Activated CD4-positive, alpha-beta T cell treated with anti-CD3 and anti-CD28 coated beads, Interleukin-2, amount 10 ng/mL, durations not matched to agents 7 days and 5 days (primary cell): Measurements from ENCODE around the gene PARD3. TPM values are rescaled to one million over a fixed set of nuclear protein-coding genes. Genes with fewer than 3 reads are reported as not detected.

Experiments used
- CTCF ChIA-PET: fragments of 350-600 bp; sonication (Branson Sonifier 250); formaldehyde crosslinking; loops from one replicate; lab custom pipeline; 2021; ENCODE audit warnings: antibody characterized with exemption; lab: Charles Lee
- POLR2A ChIA-PET: fragments of 350-600 bp; sonication (Branson Sonifier 250); formaldehyde crosslinking; loops from one replicate; lab custom pipeline; 2021; ENCODE audit warnings: antibody characterized with exemption; lab: Charles Lee
- DNase-seq: peaks from one replicate; pipeline ENCODE4 v3.0.0-alpha.2; 2020
- H3K27ac Mint-ChIP-seq: one replicate; pipeline ENCODE4 v1.8.0; 2021; ENCODE audit warnings: mild to moderate bottlenecking, moderate library complexity, mixed read lengths
- H3K27me3 Mint-ChIP-seq: one replicate; pipeline ENCODE4 v1.8.0; 2021; ENCODE audit warnings: mixed read lengths
- H3K36me3 Mint-ChIP-seq: one replicate; pipeline ENCODE4 v1.8.0; 2021; ENCODE audit warnings: low read depth, mixed read lengths
- H3K4me1 Mint-ChIP-seq: one replicate; pipeline ENCODE4 v1.8.0; 2021; ENCODE audit warnings: mixed read lengths
- H3K4me3 Mint-ChIP-seq: one replicate; pipeline ENCODE4 v1.8.0; 2021; ENCODE audit warnings: mild to moderate bottlenecking, moderate library complexity, mixed read lengths
- H3K9me3 Mint-ChIP-seq: one replicate; pipeline ENCODE4 v1.8.0; 2021; ENCODE audit warnings: mixed read lengths
- total RNA-seq, 2 experiments: library from RNA; stranded (reverse); gene quantifications; one replicate each; pipeline ENCODE4 v1.2.3, GENCODE V29; 2021

The PARD3 gene
- total RNA-seq, 2 experiments from 2014 or later, result 1.0 to 1.2 TPM

GRCh38 chr10:34262985-34263384 lies 552.1 kb downstream of the PARD3 start:
- ChIA-PET POLR2A (no interaction called here), CTCF (no interaction called here)
- H3K27ac Mint-ChIP-seq, result no peak overlapping the region
- no peaks in the 10 kb centered on the region for H3K4me1 Mint-ChIP-seq
- H3K9me3 Mint-ChIP-seq, result peaks cover 2% of the 10 kb centered on the region
- no peaks in the 10 kb centered on the region for H3K36me3 Mint-ChIP-seq
- no peak overlapping the region for H3K4me3 Mint-ChIP-seq
- DNase-seq, result no peak
- peaks cover 1% of the 10 kb centered on the region for H3K27me3 Mint-ChIP-seq

- Mint-ChIP-seq H3K4me3 (no peak overlapping the region), H3K27me3 (no peaks in the 10 kb centered on the region), H3K27ac (no peak overlapping the region), H3K9me3 (no peaks in the 10 kb centered on the region), H3K36me3 (no peaks in the 10 kb centered on the region), H3K4me1 (no peaks in the 10 kb centered on the region)
- ChIA-PET CTCF (interaction anchor here (1.0 kb wide), 1 partner anchor 12 kb away, joined by 3 read pairs; no protein-coding TSS in a partner anchor), POLR2A (no interaction called here)
- no peak for DNase-seq
Observed at GRCh38 chr10:34260904-34261303, 554.2 kb downstream of the PARD3 start.

GRCh38 chr10:34256216-34256615 lies 558.9 kb downstream of the PARD3 start:
- H3K9me3 Mint-ChIP-seq, result no peaks in the 10 kb centered on the region
- no peaks in the 10 kb centered on the region for H3K27me3 Mint-ChIP-seq
- no peaks in the 10 kb centered on the region for H3K4me1 Mint-ChIP-seq
- POLR2A ChIA-PET, result no interaction called here
- CTCF ChIA-PET, result no interaction called here
- H3K36me3 Mint-ChIP-seq, result no peaks in the 10 kb centered on the region
- H3K27ac Mint-ChIP-seq, result no peak overlapping the region
- no peak for DNase-seq
- H3K4me3 Mint-ChIP-seq, result no peak overlapping the region

- DNase-seq, result no peak
- Mint-ChIP-seq H3K4me3 (no peak overlapping the region), H3K36me3 (no peaks in the 10 kb centered on the region), H3K4me1 (no peaks in the 10 kb centered on the region), H3K27ac (no peak overlapping the region), H3K27me3 (no peaks in the 10 kb centered on the region), H3K9me3 (no peaks in the 10 kb centered on the region)
- POLR2A ChIA-PET, result no interaction called here
- CTCF ChIA-PET, result no interaction called here
Observed at GRCh38 chr10:34255035-34255434, 560.1 kb downstream of the PARD3 start.

GRCh38 chr10:34254596-34254995 lies 560.5 kb downstream of the PARD3 start:
- DNase-seq, result no peak
- CTCF ChIA-PET, result no interaction called here
- H3K27ac Mint-ChIP-seq, result no peak overlapping the region

GRCh38 chr10:34252111-34252510 lies 563.0 kb downstream of the PARD3 start:
- Mint-ChIP-seq H3K4me3 (no peak overlapping the region), H3K27me3 (no peaks in the 10 kb centered on the region), H3K36me3 (no peaks in the 10 kb centered on the region), H3K27ac (no peak overlapping the region), H3K4me1 (no peaks in the 10 kb centered on the region), H3K9me3 (no peaks in the 10 kb centered on the region)
- DNase-seq, result no peak
- CTCF ChIA-PET, result no interaction called here
- POLR2A ChIA-PET, result no interaction called here

More at GRCh38 chr10:34254596-34254995, 560.5 kb downstream of the PARD3 start:
- no peaks in the 10 kb centered on the region for H3K27me3 Mint-ChIP-seq
- H3K36me3 Mint-ChIP-seq, result no peaks in the 10 kb centered on the region
- H3K4me3 Mint-ChIP-seq, result no peak overlapping the region
- POLR2A ChIA-PET, result no interaction called here
- H3K9me3 Mint-ChIP-seq, result no peaks in the 10 kb centered on the region
- no peaks in the 10 kb centered on the region for H3K4me1 Mint-ChIP-seq

- Mint-ChIP-seq H3K27me3 (no peaks in the 10 kb centered on the region), H3K36me3 (no peaks in the 10 kb centered on the region), H3K27ac (no peak overlapping the region), H3K9me3 (no peaks in the 10 kb centered on the region), H3K4me1 (no peaks in the 10 kb centered on the region), H3K4me3 (no peak overlapping the region)
- DNase-seq, result no peak
- ChIA-PET POLR2A (no interaction called here), CTCF (no interaction called here)
Observed at GRCh38 chr10:34251177-34251576, 563.9 kb downstream of the PARD3 start.

GRCh38 chr10:34250722-34251121 lies 564.4 kb downstream of the PARD3 start:
- H3K9me3 Mint-ChIP-seq, result no peaks in the 10 kb centered on the region
- no peak for DNase-seq
- no peaks in the 10 kb centered on the region for H3K27me3 Mint-ChIP-seq
- CTCF ChIA-PET, result no interaction called here
- POLR2A ChIA-PET, result no interaction called here
- no peak overlapping the region for H3K27ac Mint-ChIP-seq
- H3K4me1 Mint-ChIP-seq, result no peaks in the 10 kb centered on the region
- H3K36me3 Mint-ChIP-seq, result no peaks in the 10 kb centered on the region
- no peak overlapping the region for H3K4me3 Mint-ChIP-seq

GRCh38 chr10:34249634-34250033 lies 565.5 kb downstream of the PARD3 start:
- CTCF ChIA-PET, result interaction anchor here (0.6 kb wide), 1 partner anchor 891 kb away, joined by 3 read pairs; no protein-coding TSS in a partner anchor
- Mint-ChIP-seq H3K9me3 (no peaks in the 10 kb centered on the region), H3K4me3 (no peak overlapping the region), H3K27me3 (no peaks in the 10 kb centered on the region), H3K36me3 (no peaks in the 10 kb centered on the region), H3K4me1 (no peaks in the 10 kb centered on the region), H3K27ac (no peak overlapping the region)
- no peak for DNase-seq
- POLR2A ChIA-PET, result no interaction called here

- no peaks in the 10 kb centered on the region for H3K4me1 Mint-ChIP-seq
- H3K27me3 Mint-ChIP-seq, result no peaks in the 10 kb centered on the region
- CTCF ChIA-PET, result no interaction called here
- H3K4me3 Mint-ChIP-seq, result no peak overlapping the region
- no peaks in the 10 kb centered on the region for H3K9me3 Mint-ChIP-seq
- no peak overlapping the region for H3K27ac Mint-ChIP-seq
- no peaks in the 10 kb centered on the region for H3K36me3 Mint-ChIP-seq
- POLR2A ChIA-PET, result no interaction called here
- DNase-seq, result no peak
Observed at GRCh38 chr10:34247560-34247959, 567.5 kb downstream of the PARD3 start.

GRCh38 chr10:34244756-34245484 lies 570.2 kb downstream of the PARD3 start:
- Mint-ChIP-seq H3K4me1 (peaks cover 1% of the 10 kb centered on the region), H3K9me3 (no peaks in the 10 kb centered on the region), H3K27me3 (no peaks in the 10 kb centered on the region)

GRCh38 chr10:34241226-34242000 lies 573.7 kb downstream of the PARD3 start:
- Mint-ChIP-seq H3K36me3 (no peaks in the 10 kb centered on the region), H3K9me3 (no peaks in the 10 kb centered on the region), H3K27ac (no peak overlapping the region), H3K27me3 (no peaks in the 10 kb centered on the region), H3K4me1 (peaks cover 1% of the 10 kb centered on the region), H3K4me3 (no peak overlapping the region)
- ChIA-PET POLR2A (no interaction called here), CTCF (interaction anchor here (1.2 kb wide), 1 partner anchor 9 kb away, joined by 3 read pairs; no protein-coding TSS in a partner anchor)
- no peak for DNase-seq

More at GRCh38 chr10:34244756-34245484, 570.2 kb downstream of the PARD3 start:
- no peak for DNase-seq
- Mint-ChIP-seq H3K4me3 (no peak overlapping the region), H3K36me3 (no peaks in the 10 kb centered on the region), H3K27ac (no peak overlapping the region)
- ChIA-PET CTCF (no interaction called here), POLR2A (no interaction called here)

GRCh38 chr10:34240039-34240438 lies 575.1 kb downstream of the PARD3 start:
- DNase-seq, result no peak
- H3K4me3 Mint-ChIP-seq, result no peak overlapping the region
- H3K27me3 Mint-ChIP-seq, result no peaks in the 10 kb centered on the region
- H3K4me1 Mint-ChIP-seq, result peaks cover 1% of the 10 kb centered on the region
- no peaks in the 10 kb centered on the region for H3K36me3 Mint-ChIP-seq
- CTCF ChIA-PET, result no interaction called here
- POLR2A ChIA-PET, result no interaction called here
- no peak overlapping the region for H3K27ac Mint-ChIP-seq
- no peaks in the 10 kb centered on the region for H3K9me3 Mint-ChIP-seq
